ENCODE data around the gene RTCA.
"Not testable (repeated sequence)": the region's sequence is repeated elsewhere in the genome, so short reads cannot be mapped to it uniquely, and the experiment has no call there.

The RTCA gene

DNA sequence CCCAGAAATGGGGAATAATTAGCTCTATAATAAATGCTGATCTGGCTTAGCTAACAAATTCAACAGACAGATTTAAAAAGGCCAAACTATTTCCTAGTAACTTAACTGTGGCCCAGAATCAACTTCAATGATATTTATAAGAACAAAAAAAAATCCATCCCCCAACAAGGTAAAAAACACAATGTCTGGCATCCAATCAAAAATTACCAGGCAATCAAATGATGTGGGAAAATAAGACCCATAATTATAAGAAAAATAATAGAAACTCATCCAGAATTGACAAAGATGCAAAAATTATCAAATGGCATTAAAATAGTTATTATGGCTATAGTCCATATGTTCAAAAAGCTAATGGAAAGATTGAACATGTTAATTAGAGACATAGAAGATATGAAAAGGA lies 43.8 kb downstream of the RTCA start:
- DNase-seq, result no peak

DNA sequence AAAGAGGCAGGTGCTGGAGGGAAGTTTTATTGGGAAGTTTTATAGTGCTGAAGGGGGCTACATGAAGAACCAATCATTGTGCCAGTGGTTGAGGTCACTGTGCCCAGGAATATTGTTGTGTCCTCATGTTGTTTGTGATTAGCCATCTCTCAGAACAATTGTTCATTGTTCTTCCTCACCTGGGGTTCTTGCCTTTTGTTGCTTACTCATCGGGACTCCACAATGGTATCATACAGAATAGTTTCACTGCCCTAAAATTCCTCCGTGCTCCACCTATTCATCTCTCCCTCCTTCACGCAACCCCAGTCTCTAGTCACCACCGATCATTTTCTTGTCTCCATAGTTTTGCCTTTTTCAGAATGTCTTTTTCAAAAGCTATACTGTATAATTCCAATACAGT lies 47.4 kb downstream of the RTCA start:
- no peak for DNase-seq

DNA sequence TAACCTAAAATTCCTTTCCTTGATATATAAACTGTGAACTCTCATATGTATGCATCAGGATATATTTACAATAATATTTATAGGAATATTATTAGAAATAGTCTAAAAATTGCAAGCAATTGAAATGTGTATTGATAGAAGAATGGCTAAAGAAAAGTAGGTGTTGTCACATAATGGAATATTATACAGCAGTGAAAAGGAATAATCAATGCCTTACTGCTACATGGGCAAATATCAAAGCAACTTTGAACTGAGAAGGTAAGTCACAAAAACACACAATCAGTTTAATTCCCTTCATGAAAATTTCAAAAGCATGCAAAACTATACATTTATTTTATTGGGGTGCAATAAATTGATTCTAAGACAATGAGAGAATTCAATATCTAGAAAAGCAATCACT lies 50.6 kb downstream of the RTCA start:
- no peak for DNase-seq

DNA sequence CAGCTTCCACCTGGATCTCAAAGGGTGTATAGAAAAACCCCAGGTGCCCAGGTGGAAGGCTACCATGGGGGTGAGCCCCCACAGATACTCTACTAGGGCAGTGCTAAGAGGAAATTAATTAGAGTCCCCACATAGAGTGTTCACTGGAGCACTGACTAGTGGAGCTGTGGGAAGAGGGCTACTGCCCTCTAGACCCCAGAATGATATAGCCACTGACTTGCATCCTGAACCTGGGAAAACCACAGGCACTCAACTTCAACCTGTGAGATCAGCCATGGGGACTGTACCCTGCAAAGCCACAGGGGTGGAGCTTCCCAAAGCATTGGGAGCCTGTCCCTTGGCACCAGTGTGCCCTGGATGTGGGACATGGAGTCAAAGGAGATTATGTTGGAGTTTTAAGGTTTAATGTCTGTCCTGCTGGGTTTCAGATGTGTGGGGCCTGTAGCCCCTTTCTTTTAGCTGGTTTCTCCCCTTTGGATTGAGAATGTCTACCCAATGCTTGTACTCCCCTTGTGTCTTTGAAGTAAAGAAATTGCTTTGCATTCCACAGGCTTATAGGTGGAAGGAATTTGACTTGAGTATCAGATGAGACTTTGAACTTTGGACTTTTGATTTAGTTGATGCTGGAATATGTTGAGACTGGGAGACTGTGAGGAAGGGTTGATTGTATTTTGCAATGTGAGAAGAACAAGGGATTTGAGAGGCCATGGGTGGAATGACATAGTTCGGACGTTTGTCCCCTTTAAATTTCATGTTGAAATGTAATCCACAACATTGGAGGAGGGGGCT lies 54.5 kb downstream of the RTCA start:
- DNase-seq, result no peak

DNA sequence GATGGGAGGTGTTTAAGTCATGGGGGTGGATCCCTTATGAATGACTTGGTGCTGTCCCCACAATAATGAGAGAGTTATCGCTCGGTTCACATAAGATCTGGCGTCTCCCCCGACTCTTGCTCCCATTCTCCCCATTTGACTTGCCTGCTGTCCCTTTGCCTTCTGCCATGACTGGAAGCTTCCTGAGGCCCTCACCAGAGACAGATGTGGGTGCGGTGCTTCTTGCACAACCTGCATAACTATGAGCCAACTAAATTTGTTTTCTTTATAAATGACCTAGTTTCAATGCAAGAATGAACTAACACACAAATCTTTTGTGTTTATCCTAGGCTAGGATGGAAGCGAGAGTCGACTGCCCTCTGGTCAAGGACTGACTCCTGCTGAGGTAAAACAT lies 55.1 kb downstream of the RTCA start:
- DNase-seq, result no peak

DNA sequence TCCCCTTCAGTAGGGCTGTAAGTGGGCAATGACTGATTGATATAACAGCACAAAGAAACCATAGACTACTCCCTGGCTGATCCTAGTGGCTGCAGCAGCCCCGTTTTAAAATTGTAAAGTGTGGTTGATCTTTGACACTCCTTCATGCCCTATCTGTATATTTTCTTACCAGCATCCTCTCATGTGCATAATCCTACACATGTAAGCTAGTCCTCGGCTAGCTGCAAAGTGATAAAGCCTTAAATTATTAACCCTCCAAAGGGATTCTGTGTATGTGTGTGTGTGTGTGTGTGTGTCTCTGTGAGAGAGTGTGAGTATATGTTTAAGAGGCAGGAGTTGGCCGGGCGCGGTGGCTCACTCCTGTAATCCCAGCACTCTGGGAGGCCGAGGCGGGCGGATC lies 55.5 kb downstream of the RTCA start:
- no peak for DNase-seq

DNA sequence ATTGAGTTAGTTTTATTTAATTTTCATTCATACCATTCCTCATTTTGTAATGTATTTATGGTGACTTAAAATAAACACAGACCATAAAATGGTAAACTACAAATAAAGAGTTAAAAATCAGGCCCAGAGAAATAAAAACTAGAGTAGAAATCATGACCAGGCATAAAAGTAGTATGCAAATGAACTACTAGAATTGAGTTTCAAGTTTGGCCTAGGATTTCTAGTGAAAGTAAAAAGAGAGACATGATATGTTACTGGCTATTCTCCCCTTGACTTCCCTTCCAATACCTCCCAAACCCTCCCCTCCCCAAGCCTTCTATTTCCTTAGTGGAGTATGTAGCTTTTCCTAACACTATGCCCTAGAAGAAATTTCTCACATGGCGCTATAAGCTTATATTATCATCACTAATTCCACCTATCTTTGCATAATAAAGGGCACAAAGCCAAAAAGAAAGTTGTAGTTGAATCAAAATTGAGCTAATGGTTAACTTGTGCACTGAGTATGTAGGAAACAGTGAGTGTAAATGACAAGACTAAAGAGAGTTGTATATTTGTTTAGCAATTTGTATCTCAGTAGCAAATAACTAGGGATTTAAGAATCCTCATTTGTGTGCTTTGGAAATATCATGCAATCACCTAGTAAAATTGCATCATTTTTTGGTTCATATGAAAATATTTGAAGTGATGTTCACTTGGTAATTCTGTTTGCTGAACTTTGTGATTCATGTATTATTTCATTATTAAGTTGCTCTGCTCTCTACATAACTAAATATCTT lies 56.6 kb downstream of the RTCA start:
- no peak for DNase-seq

DNA sequence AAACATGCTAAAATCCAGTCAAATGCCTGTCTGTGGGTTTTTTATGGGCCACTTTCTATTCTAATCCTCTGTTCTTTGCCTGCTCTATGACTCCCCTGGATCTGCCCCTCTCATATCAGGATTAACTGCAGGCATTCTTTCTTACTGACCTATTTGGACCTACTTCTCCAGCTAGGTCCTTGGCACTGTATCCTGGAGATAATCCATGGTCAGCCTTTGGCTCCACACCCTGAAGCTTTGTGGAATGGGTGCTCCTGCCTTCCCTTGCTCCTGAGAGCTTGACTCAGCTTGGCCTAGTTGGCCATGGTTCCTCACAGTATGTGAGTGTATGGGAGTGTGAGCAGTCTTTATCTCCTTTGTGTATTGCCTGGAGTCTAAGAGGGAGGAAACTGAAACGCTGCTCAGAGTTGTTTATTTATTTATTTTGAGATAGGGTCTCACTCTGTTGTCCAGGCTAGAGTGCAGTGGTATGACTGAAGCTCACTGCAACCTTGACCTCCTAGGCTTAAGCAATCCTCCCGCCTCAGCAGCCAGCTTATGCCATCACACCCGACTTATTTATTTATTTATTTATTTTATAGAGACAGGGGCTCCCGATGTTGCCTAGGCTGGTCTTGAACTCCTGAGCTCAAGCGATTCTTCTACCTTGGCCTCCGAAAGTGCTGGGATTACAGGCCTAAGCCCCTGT lies 57.5 kb downstream of the RTCA start:
- no peak for DNase-seq

DNA sequence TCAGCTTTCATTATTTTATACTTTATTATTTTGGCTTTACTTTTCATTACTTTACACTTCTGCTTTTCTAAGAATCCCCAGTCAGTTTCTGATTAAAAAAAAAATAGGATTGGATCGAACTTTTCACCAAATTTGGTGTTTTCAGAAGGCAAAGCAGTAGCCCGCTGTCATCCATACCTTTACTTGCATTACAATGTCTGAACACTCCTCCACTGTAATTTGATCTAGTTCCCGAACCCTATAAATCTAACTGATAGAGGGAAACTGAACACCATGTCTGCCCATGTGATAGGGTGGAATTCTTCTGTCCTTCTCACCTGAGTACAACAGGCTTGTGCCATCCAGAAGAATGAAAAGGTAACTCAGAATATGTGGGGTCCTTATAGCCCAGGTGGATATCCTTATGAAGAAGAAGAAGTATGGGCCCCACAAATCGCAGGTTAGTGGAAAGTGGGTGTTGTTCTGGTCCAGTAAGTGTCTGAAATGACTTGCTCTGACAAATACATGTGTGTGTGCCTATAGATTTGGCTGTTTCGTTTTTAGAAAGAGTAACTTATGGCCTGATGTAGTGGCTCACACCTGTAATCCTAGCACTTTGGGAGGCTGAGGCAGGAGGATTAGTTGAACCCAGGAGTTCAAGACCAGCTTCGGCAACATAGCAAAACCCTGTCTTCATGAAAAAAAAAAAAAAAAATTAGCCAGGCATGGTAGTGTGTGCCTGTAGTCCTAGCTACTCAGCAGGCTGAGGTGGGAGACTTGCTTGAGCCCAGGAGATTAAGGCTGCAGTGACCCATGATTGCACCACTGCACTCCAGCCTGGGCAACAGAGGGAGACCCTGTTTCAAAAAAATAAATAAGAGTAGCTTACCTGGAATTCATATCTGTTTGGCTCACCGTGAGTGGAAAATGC lies 59.7 kb downstream of the RTCA start:
- DNase-seq, result no peak

DNA sequence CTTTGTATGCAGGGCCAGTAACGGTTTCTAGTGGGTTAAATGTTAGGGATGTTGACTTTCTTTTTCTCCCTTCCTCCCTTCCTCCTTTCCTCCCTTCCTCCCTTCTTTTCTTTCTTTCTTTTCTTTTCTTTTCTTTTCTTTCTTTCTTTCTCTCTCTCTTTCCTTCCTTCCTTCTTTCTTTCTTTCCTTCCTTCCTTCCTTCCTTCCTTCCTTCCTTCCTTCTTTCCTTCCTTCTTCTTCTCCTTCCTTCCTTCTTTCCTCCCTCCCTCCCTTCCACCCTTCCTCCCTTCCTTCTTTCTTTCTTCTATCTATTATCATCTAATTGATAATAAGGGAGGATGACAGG lies 60.3 kb downstream of the RTCA start:
- not testable (repeated sequence) for DNase-seq

DNA sequence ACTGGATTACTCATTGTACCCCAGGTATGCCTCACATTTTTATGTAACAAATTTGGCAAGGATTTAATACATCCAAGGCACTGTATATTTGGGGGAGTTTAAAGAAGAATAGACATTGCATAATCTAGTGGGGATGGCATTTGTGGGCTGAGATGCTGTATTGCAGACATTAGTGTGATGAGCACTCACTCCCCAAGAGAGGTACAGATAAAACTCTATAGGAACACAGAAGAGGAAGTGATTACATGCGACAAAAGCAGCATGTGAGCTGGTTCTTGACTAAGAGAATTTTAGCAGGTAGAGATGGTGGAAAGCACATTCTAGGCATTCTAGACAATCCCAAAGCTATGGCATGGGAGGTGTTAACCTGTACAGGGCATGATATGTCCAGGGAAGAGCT lies 62.1 kb downstream of the RTCA start:
- no peak for DNase-seq

DNA sequence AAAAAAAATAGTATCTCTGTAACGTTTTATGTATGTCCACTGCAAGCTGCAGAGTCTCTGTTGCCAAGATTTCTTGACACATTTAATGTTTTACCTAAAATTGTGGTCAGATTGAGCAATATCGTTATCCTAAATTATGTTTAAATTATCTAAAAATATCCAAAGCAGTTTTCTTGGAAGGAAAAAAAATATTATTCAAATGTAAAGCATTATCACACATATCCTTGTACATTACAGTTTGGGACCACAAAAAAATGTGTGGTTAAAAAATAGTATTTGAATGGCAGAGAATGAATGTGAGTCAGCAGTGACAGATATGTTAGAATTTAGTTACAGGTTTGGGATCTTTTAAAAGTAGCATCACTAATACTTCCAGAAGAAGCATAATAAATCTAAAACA lies 65.1 kb downstream of the RTCA start:
- not testable (repeated sequence) for DNase-seq

DNA sequence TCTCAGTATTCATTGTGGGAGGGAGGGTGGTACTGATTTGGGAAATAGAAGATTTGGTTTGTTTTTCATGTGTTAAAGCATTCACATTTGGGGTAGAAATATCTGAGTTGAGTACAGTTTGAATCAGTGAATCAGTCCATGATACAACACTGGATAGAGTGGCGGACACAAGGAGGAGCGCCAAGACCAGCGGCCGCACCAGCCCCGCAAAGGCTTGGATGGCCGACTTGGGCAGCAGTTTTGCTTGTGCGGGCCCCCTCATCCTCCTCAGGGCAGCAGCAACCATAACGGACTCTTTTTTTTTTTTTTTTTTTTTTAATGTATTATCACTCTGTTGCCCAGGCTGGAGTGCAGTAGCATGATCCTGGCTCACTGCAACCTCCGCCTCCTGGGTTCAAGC lies 66.3 kb downstream of the RTCA start:
- DNase-seq, result no peak

DNA sequence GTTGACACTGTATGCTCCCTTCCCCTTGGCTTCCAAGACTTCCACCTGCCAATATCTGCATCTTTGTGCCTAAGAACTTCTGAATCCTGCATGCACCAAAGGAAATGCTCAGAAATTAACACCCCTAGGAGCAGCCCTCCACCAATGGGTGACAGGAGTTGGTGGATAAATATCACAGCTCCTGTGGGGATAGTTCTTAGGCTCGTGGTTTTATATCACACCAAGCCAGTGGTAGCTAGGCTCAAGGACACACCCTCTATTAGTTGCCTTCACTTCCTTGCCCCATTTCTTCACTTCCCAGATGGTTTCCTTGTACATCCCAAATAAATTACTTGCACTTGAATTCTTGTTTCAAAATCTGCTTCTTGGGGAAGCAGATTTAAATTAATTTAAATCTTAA lies 69.4 kb downstream of the RTCA start:
- no peak for DNase-seq

DNA sequence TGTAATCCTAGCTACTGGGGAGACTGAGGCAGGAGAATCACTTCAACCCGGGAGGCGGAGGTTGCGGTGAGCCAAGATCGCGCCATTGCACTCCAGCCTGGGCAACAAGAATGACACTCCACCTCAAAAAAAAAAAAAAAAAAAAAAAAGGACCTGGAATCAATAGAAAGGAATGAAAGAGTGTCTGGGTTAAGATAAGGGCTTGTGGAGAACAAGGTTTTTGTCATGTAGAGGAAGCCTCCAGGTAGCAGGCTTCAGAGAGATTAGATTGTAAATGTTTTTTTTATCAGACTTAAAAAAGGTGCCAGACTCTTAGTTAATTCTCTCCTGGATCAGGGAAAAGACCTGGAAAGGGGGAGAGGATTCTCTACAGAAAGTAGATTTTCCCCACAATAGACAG lies 71.9 kb downstream of the RTCA start:
- DNase-seq, result not testable (repeated sequence)

DNA sequence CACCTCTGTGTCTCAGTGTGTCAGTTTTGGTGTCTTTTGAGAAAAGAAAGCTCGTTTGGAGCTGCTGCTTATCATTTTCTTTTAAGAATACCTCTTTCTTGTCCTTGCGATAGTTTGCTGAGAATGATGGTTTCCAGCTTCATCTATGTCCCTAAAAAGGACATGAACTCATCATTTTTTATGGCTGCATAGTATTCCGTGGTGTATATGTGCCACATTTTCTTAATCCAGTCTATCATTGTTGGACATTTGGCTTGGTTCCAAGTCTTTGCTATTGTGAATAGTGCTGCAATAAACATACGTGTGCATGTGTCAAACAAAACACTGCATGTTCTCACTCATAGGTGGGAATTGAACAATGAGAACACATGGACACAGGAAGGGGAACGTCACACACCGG lies 73.7 kb downstream of the RTCA start:
- DNase-seq, result not testable (repeated sequence)

DNA sequence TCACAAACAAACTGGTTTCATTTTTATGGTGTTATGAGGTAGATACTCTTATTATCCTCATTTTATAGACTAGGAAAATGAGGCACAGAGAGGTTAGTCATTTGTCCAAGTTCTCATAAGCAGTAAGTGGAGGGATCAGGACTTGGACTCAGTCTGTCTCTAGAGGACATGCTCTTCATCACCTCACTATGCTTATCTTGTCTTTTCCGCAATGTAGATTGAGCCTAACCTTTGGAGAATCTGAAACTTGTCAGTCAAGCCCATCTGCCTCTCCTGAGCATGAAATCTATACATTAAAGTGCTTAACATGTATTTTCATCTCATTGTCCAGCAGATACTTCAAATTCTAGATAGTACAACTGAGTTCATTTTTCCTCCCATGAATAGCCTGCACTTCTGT lies 74.5 kb downstream of the RTCA start:
- DNase-seq, result no peak

DNA sequence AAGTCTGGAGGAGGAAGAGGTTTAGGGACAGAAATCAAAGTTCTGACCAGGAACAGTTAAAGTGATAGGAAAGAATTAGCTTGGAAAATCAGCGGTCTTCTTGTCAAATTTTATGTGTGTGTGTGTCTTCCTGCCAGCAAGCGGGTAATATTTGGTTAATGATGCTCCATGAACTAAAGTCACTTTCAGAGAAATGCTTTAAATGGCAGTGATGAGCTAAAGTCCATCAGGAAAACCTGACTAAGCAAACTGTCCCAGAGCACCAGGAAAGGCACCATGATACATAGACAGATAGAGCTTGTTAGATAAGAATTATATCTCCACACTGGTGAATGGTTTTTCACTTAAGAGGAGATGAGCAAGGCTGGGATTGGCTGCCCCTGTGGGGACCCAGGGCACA lies 76.3 kb downstream of the RTCA start:
- DNase-seq, result no peak

Data from CD4-positive, alpha-beta T cell treated with Interleukin-21 for 1 hour (primary cell).